RWPE2 (cell line): Measurements from ENCODE around the gene NR4A3.

ENCODE experiments used
- ATAC-seq: fragments of 200-7000 bp; cut with Tn5 transposase; 3 replicates; pipeline ENCODE4 v1.9.1; 2021; ENCODE audit warnings: low read depth
- DNase-seq: peaks from one replicate; pipeline ENCODE4 v3.0.0-alpha.2; 2020; ENCODE audit warnings: low spot score
- H3K27ac ChIP-seq: fragments of 450-650 bp; 2 replicates; pipeline ENCODE4 v1.5.1; 2017; ENCODE audit warnings: mild to moderate bottlenecking; ENCODE audit not compliant: poor library complexity, severe bottlenecking
- H3K27me3 ChIP-seq: fragments of 250-450 bp; sonication (Bioruptor Pico); 2 replicates; pipeline ENCODE4 v1.5.1; 2021; ENCODE audit warnings: mild to moderate bottlenecking, moderate library complexity; ENCODE audit not compliant: insufficient read depth, poor library complexity, severe bottlenecking
- H3K36me3 ChIP-seq: fragments of 250-450 bp; sonication (Bioruptor Pico); 2 replicates; pipeline ENCODE4 v1.5.1; 2020; ENCODE audit warnings: low read depth, mild to moderate bottlenecking, moderate library complexity
- H3K4me1 ChIP-seq: fragments of 250-450 bp; sonication (Bioruptor Pico); 2 replicates; pipeline ENCODE4 v1.5.1; 2021; ENCODE audit warnings: mild to moderate bottlenecking, moderate library complexity; ENCODE audit not compliant: insufficient read depth, poor library complexity, severe bottlenecking
- H3K4me3 ChIP-seq: fragments of 250-450 bp; sonication (Bioruptor Pico); 2 replicates; pipeline ENCODE4 v1.5.1; 2021; ENCODE audit warnings: mild to moderate bottlenecking, moderate library complexity; ENCODE audit not compliant: severe bottlenecking
- H3K9me3 ChIP-seq: fragments of 250-450 bp; sonication (Bioruptor Pico); 2 replicates; pipeline ENCODE4 v1.5.1; 2021; ENCODE audit warnings: mild to moderate bottlenecking, moderate library complexity; ENCODE audit not compliant: severe bottlenecking
- TF ChIP-seq, protein P1 (sequence below): fragments of 450-650 bp; IDR thresholded peaks from one replicate; pipeline ENCODE4 v1.5.1; 2017; ENCODE audit warnings: mild to moderate bottlenecking, moderate library complexity; ENCODE audit not compliant: poor library complexity, severe bottlenecking

The NR4A3 gene

DNA sequence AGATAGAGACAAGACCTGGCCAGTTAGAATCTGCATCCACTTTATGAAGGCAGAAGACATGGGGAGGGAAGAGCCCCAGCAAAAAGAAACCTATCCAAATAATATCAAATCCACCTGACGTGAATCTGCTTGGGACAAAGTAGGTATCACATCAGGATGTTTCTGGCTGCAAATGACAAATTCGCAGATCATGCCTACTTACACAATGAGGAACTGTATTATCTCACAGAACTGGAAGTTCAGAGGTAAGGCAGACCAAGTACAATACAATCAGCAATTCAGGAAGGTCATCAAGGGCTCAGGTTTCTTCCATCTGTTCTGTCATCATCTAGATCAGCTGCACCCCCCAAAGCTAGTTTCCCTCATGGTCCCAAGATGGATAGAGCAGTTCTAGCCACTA lies 13.2 kb upstream of the NR4A3 start:
- no peaks in the 10 kb centered on the region for H3K9me3 ChIP-seq
- no peaks in the 10 kb centered on the region for H3K4me1 ChIP-seq
- DNase-seq (no peak), ATAC-seq (no peak)
- TF ChIP-seq, protein P1, sequence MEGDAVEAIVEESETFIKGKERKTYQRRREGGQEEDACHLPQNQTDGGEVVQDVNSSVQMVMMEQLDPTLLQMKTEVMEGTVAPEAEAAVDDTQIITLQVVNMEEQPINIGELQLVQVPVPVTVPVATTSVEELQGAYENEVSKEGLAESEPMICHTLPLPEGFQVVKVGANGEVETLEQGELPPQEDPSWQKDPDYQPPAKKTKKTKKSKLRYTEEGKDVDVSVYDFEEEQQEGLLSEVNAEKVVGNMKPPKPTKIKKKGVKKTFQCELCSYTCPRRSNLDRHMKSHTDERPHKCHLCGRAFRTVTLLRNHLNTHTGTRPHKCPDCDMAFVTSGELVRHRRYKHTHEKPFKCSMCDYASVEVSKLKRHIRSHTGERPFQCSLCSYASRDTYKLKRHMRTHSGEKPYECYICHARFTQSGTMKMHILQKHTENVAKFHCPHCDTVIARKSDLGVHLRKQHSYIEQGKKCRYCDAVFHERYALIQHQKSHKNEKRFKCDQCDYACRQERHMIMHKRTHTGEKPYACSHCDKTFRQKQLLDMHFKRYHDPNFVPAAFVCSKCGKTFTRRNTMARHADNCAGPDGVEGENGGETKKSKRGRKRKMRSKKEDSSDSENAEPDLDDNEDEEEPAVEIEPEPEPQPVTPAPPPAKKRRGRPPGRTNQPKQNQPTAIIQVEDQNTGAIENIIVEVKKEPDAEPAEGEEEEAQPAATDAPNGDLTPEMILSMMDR, result no peak
- no peak overlapping the region for H3K4me3 ChIP-seq
- H3K27me3 ChIP-seq, result no peaks in the 10 kb centered on the region
- 0 out of 2 replicates have a peak, but pooled peaks cover 3% of the 10 kb centered on the region for H3K36me3 ChIP-seq
- no peak overlapping the region for H3K27ac ChIP-seq

DNA sequence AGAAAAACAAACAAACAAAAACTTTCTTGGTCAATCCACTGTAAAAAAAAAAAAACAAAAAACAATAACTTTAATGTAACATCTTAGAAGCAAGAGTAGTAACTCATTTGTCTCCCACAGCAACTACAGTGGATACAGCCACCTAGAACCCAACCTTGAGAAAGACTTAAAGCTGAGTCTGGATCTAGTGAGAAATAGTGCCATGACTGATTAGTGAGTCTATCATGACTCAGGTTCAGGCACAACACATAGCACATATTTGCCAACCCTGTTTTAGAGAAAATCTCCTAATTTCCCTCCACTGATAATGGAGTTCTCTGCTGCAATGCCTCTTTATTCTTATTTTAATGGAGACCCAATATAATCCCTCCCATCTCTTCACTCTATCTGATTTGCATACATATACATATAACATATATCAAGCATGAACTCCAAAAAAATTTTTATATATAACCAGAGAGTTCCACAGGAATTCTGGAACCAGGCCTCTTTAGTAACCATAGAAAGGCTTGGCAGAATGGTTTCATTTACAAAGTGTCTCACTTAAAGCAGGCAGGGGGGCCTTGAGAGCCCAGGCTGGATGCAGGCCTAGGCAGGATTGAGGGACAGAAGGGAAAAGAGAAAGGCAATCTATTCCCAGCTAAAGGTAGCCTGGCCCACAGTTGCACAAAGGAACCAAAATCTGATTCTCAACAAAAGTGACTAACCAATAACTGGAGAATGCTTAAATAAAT lies 11.9 kb upstream of the NR4A3 start:
- no peak overlapping the region for H3K27ac ChIP-seq
- no peaks in the 10 kb centered on the region for H3K27me3 ChIP-seq
- H3K36me3 ChIP-seq, result 0 out of 2 replicates have a peak, but pooled peaks cover 2% of the 10 kb centered on the region
- no peaks in the 10 kb centered on the region for H3K9me3 ChIP-seq
- DNase-seq, result no peak
- no peak overlapping the region for H3K4me3 ChIP-seq
- ATAC-seq, result no peak
- TF ChIP-seq, protein P1, result no peak
- no peaks in the 10 kb centered on the region for H3K4me1 ChIP-seq

DNA sequence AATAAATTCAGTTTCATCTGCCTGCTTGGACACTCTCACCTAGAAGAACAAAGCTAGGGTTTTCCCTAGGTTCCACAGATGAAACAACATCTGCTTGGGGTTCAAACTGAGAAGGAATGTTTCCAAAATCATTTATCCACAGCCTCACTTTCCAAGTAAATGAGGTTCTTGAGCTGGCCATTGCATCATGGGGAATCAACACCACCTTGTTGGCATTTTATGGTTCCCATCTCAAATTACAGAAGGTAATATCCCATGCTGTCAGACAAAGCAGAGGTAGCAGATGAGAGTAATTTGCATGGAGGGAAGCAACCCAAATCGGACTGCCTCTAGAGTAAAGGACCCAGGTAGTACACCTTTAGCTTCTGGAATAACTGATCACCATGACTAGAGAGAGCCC lies 10.5 kb upstream of the NR4A3 start:
- no peak for ATAC-seq
- H3K27me3 ChIP-seq, result no peaks in the 10 kb centered on the region
- no peaks in the 10 kb centered on the region; the same call in 1 of the 2 replicates for H3K36me3 ChIP-seq
- no peaks in the 10 kb centered on the region for H3K9me3 ChIP-seq
- TF ChIP-seq, protein P1, result no peak
- no peak overlapping the region for H3K27ac ChIP-seq
- no peak for DNase-seq
- H3K4me1 ChIP-seq, result no peaks in the 10 kb centered on the region
- no peak overlapping the region for H3K4me3 ChIP-seq

DNA sequence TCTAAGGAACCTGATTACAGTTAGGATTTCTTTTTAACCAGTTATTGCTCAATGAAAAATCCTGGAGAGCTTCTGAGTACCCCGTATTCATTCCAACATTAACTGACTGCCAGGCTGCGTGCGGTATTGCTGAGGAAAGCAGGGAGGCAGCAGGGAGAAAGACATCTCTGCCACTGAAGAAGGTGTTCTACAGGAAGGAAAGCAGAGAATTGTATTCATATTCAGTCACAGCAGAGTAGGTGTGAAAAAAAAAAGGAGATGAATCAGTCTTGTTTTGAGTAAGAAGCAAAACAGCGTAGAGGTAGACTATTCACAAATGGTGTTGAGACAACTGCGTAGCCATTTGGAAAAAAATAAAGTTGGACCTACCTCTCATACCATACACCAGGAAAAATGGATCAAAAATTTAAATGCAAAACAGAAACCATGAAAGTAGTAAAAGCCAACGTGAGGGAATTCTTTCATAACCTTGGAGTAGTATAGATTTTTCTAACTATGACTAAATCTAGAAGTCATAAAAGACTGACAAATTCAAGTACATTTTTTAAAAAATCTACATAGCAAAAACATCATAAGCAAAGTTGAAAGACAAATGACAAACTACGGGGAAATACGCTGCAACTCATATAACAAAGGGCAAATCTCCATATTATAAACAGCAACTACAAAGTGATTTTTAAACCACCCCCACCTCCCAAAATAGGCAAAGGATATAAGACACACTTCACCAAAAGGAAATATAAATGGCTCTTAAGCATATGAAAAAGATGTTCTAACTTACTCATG lies 9.9 kb upstream of the NR4A3 start:
- H3K4me1 ChIP-seq, result no peaks in the 10 kb centered on the region
- DNase-seq (no peak), ATAC-seq (no peak)
- no peaks in the 10 kb centered on the region for H3K27me3 ChIP-seq
- no peaks in the 10 kb centered on the region; the same call in 1 of the 2 replicates for H3K36me3 ChIP-seq
- no peak overlapping the region for H3K4me3 ChIP-seq
- no peak overlapping the region for H3K27ac ChIP-seq
- H3K9me3 ChIP-seq, result no peaks in the 10 kb centered on the region
- TF ChIP-seq, protein P1, result no peak

DNA sequence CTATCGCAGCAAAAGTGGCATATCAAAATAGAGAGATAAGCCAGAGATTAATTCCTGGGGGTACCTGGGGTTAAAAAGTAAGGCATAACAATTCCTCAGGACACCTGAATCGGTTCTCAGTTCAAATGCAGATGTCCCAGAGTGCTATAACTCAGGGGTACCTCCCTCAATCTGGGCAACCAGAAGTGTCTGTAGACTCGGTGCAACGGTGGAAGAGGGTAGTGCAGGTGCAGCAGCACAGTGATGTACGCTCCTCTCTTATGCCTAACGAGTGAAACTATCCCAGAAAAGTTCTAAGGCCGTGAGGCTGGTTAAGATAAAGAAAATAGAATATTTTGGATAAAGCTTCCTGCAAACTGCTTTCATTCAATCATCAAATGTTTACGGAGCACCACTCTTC lies 7.9 kb upstream of the NR4A3 start:
- Histone ChIP-seq H3K27me3 (no peaks in the 10 kb centered on the region), H3K4me3 (no peak overlapping the region)
- ATAC-seq, result no peak

More for the DNA sequence above, 7.9 kb upstream of the NR4A3 start:
- H3K9me3 ChIP-seq, result no peaks in the 10 kb centered on the region
- TF ChIP-seq, protein P1, result no peak
- no peak for DNase-seq
- no peaks in the 10 kb centered on the region; the same call in 1 of the 2 replicates for H3K36me3 ChIP-seq
- no peak overlapping the region for H3K27ac ChIP-seq
- H3K4me1 ChIP-seq, result no peaks in the 10 kb centered on the region
